GM21381 (cell line): ENCODE data around the gene OGDH.

Experiments used
- ATAC-seq: cut with Tn5 transposase; IDR thresholded peaks from one replicate; pipeline ENCODE4 v1.9.1; 2021; ENCODE audit warnings: mild to moderate bottlenecking, moderate library complexity; ENCODE audit not compliant: unreplicated experiment

Gene OGDH

DNA sequence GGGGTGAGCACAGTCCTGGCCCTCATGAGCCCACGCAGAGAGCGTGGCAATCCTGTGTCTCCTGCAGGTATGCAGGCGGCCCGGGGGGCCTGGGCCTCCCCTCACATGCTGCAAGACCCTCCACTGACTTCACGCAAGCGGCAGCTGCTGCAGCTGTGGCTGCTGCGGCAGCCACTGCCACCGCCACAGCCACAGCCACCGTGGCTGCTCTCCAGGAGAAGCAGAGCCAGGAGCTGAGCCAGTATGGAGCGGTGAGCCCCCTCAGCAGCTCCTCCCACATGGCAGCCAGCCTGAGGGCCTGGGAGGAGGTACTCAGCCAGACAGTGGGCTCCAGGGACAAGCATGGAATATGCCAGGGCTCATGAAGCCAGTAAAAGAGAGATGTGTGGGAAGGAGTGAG, 150.9 kb downstream of the OGDH start:
- ATAC-seq: no peak

DNA sequence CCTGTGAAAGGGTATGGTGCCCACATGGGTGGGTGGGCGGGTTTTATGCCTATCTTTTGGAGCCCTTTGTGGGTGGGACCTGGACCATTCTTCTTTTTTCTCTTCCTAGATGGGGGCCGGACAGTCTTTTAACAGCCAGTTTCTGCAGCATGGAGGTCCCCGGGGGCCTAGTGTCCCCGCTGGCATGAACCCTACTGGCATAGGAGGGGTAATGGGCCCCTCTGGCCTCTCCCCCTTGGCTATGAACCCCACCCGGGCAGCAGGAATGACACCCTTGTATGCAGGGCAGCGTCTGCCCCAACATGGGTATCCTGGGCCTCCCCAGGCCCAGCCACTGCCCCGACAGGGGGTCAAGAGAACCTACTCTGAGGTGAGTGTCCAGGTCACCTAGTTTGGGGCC, 151.3 kb downstream of the OGDH start:
- no peak for ATAC-seq
